OCI-M1 (cell line): ENCODE results near the gene NPRL2.
"Not testable (repeated sequence)": the region's sequence is repeated elsewhere in the genome, so short reads cannot be mapped to it uniquely, and the experiment has no call there.

Source experiments
- DNase-seq: peaks from one replicate; lab custom pipeline; 2025; lab: John Stamatoyannopoulos, UW

Gene NPRL2

GRCh38 chr3:50327129-50327528 is 23.4 kb downstream of the NPRL2 start:
- no peak for DNase-seq

- no peak for DNase-seq
These were observed 24.4 kb downstream of the NPRL2 start for GRCh38 chr3:50326182-50326541.

GRCh38 chr3:50325497-50326181 is 24.9 kb downstream of the NPRL2 start:
- no peak for DNase-seq

GRCh38 chr3:50325113-50325480 is 25.5 kb downstream of the NPRL2 start:
- no peak for DNase-seq

- DNase-seq = peak; percentile 72
These were observed 26.0 kb downstream of the NPRL2 start for GRCh38 chr3:50324351-50325112.

- no peak for DNase-seq
These were observed 26.9 kb downstream of the NPRL2 start for GRCh38 chr3:50323614-50324199.

- DNase-seq = no peak
These were observed 27.4 kb downstream of the NPRL2 start for GRCh38 chr3:50323092-50323600.

- no peak for DNase-seq
These were observed 28.0 kb downstream of the NPRL2 start, which contains the start of gene HYAL2 for GRCh38 chr3:50322386-50323091. HYAL2 (minus strand) TSS chr3:50322745; CDS start chr3:50320489, 2,256 bp downstream.

GRCh38 chr3:50322115-50322385 is 28.5 kb downstream of the NPRL2 start:
- DNase-seq = no peak

GRCh38 chr3:50321336-50322114 is 29.1 kb downstream of the NPRL2 start:
- DNase-seq = peak; percentile 87

- DNase-seq = peak; percentile 79
These were observed 29.7 kb downstream of the NPRL2 start for GRCh38 chr3:50320853-50321335.

- DNase-seq = no peak
These were observed 30.5 kb downstream of the NPRL2 start for GRCh38 chr3:50319894-50320625.

GRCh38 chr3:50319181-50319893 is 31.2 kb downstream of the NPRL2 start:
- DNase-seq = no peak

- no peak for DNase-seq
These were observed 32.0 kb downstream of the NPRL2 start for GRCh38 chr3:50318615-50319014.

- no peak for DNase-seq
These were observed 32.4 kb downstream of the NPRL2 start for GRCh38 chr3:50318163-50318562.

- DNase-seq = no peak
These were observed 33.3 kb downstream of the NPRL2 start for GRCh38 chr3:50317300-50317699.

GRCh38 chr3:50316657-50317242 is 33.8 kb downstream of the NPRL2 start:
- no peak for DNase-seq

GRCh38 chr3:50314816-50315215 is 35.8 kb downstream of the NPRL2 start:
- DNase-seq = no peak

- DNase-seq = no peak
These were observed 36.2 kb downstream of the NPRL2 start for GRCh38 chr3:50314342-50314741.

- DNase-seq = not testable (repeated sequence)
These were observed 38.5 kb downstream of the NPRL2 start for GRCh38 chr3:50312041-50312440.
